Measurements from ENCODE around the gene ELOVL3. TPM values are rescaled to one million over a fixed set of nuclear protein-coding genes. Genes with fewer than 3 reads are reported as not detected.

Gene ELOVL3, protein sequence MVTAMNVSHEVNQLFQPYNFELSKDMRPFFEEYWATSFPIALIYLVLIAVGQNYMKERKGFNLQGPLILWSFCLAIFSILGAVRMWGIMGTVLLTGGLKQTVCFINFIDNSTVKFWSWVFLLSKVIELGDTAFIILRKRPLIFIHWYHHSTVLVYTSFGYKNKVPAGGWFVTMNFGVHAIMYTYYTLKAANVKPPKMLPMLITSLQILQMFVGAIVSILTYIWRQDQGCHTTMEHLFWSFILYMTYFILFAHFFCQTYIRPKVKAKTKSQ
- polyA plus RNA-seq (2013, experiment 1 of 2), result 0.17 TPM
- 0.18 TPM for polyA plus RNA-seq (2013, experiment 2 of 2)

DNA sequence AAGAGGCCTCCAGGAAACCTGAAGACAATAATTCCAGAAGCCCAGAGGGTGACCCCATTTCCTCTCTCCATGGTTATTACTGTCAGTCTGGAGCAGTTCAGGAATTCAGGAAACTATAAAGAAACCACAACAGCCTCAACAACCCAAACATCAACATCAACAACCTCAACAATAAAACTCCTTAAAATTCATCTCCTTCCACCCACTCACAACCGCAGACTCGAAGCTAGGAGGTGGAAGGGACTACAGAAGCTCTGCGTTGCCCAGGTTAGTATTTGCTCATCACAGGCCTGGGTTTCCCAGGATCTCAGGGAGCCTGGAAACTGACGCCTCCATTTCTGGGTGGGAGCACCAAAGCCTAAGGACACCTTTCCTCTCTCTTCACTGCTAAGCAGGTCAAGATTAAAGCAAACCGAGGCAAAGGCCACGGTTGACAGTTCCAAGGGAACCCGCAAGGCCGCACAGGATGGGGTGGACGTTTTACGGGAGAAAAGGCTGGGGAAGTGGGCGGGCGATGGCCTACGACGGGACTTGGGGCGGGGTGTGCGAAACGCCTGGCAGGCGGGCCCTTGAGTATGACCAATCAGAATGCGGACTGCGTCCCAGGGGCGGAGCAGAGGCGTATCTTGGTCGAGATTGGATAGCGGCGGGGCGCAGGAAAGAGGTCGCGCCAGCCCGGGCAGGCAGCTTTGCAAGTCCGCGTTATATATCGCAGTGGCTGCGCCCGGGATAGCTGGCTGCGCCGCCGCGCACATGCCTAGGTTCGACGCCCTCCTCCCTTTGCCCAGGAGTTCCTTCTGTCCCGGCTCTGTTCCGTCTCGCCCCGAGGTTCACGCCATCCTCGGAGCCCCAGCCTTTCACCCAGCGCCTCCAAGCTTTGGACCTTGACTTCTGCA is at the start of gene ELOVL3:
TSS of gene ELOVL3 (plus strand) at position 654 of the 896 bp plus-strand sequence. CDS start 250 bp downstream, outside the sequence.
- H2BK15ac ChIP-seq (ENCODE audit: low read length), result no peak within 1 kb of the TSS
- H3K36me3 ChIP-seq (replicated peaks in 1 of 2; ENCODE audit: control insufficient read depth in 2 of 2, insufficient read depth in 2 of 2, low read length in 2 of 2), result no peaks in the 10 kb centered on the region
- H3K18ac ChIP-seq (ENCODE audit: low read length), result peak within 1 kb of the TSS; percentile 68
- H4K91ac ChIP-seq (ENCODE audit: low read depth, low read length, poor library complexity), result no peak within 1 kb of the TSS
- H2AK5ac ChIP-seq (ENCODE audit: low read depth, low read length), result no peak within 1 kb of the TSS
- peaks cover 5 to 55% (median 50%) of the 10 kb centered on the region in 3 experiments for H3K27me3 ChIP-seq (ENCODE audit: control insufficient read depth in 3 of 3, insufficient read depth in 3 of 3, low read depth in 1 of 3, low read length in 3 of 3)
- H3K27ac ChIP-seq (replicated peaks; ENCODE audit: low read length), result no peak within 1 kb of the TSS
- H3K4me3 ChIP-seq (ENCODE audit: low read length in 2 of 2), result peak within 1 kb of the TSS; percentile 46 to 51
- peaks cover 0 to 3% of the 10 kb centered on the region in 2 donors for H3K9me3 ChIP-seq (replicated peaks in 1 of 2; ENCODE audit: control insufficient read depth in 2 of 2, insufficient read depth in 1 of 2, low read depth in 1 of 2, low read length in 2 of 2)
- no peak within 1 kb of the TSS for H4K8ac ChIP-seq (ENCODE audit: low read depth, low read length)
- peak within 1 kb of the TSS; percentile 46 for H3K4me2 ChIP-seq (ENCODE audit: insufficient read depth, low read length, poor library complexity, severe bottlenecking)
- no peak within 1 kb of the TSS for H2BK12ac ChIP-seq (ENCODE audit: low read length)
- WGBS, 2 donors (ENCODE audit: extremely low coverage in 2 of 2, insufficient read length in 2 of 2, insufficient replicate concordance in 1 of 2), result 100% methylated on average over 1 of the region's 47 CpGs; no CpG with 5 or more reads in 1 of the 2 donors
- peak within 1 kb of the TSS; percentile 17 for H3K9ac ChIP-seq (ENCODE audit: low read depth, low read length, poor library complexity)
- no peak within 1 kb of the TSS for H3K14ac ChIP-seq (ENCODE audit: low read length)
- no peak within 1 kb of the TSS for H3K4ac ChIP-seq (ENCODE audit: low read length)
- H3K79me1 ChIP-seq (ENCODE audit: low read depth, low read length), result no peaks in the 10 kb centered on the region
- peak within 1 kb of the TSS; percentile 89 for H2AFZ ChIP-seq (ENCODE audit: low read length)
- H2BK120ac ChIP-seq (ENCODE audit: low read depth, low read length), result no peak within 1 kb of the TSS
- H2BK5ac ChIP-seq (ENCODE audit: low read length), result no peak within 1 kb of the TSS
- no peak within 1 kb of the TSS for H3K23ac ChIP-seq (ENCODE audit: low read depth, low read length, poor library complexity)
- H3K4me1 ChIP-seq (ENCODE audit: control insufficient read depth in 2 of 2, insufficient read depth in 1 of 2, low read depth in 1 of 2, low read length in 2 of 2), result peaks cover 8 to 10% of the 10 kb centered on the region in 2 donors
- peak; percentile 88 for DNase-seq (ENCODE audit: low spot score)

DNA sequence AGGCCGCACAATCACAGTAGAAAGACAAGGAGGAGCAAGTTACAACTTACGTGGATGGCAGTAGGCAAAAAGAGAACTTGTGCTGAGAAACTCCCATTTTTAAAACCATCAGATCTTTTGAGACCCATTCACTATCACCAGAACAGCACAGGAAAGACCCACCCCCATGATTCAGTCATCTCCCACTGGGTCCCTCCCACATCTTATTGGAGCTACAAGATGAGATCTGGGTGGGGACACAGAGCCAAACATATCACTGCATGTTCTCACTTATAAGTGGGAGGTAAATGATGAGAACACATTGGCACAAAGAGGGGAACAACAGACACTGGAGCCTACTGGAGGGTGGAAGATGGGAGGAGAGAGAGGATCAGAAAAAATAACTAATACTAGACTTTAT is 41.5 kb upstream of the ELOVL3 start:
- Histone ChIP-seq H2AFZ (ENCODE audit: low read length) (no peak overlapping the region), H3K36me3 (replicated peaks in 1 of 2; ENCODE audit: control insufficient read depth in 2 of 2, insufficient read depth in 2 of 2, low read length in 2 of 2) (no peaks in the 10 kb centered on the region), H3K23ac (ENCODE audit: low read depth, low read length, poor library complexity) (no peak overlapping the region), H4K91ac (ENCODE audit: low read depth, low read length, poor library complexity) (no peak overlapping the region), H4K8ac (ENCODE audit: low read depth, low read length) (no peak overlapping the region), H3K27ac (replicated peaks; ENCODE audit: low read length) (no peak overlapping the region), H3K27me3 (ENCODE audit: control insufficient read depth in 3 of 3, insufficient read depth in 3 of 3, low read depth in 1 of 3, low read length in 3 of 3) (no peaks in the 10 kb centered on the region), H3K79me1 (ENCODE audit: low read depth, low read length) (no peaks in the 10 kb centered on the region), H2BK5ac (ENCODE audit: low read length) (no peak overlapping the region), H3K18ac (ENCODE audit: low read length) (no peak overlapping the region), H2BK15ac (ENCODE audit: low read length) (no peak overlapping the region), H3K9me3 (replicated peaks in 1 of 2; ENCODE audit: control insufficient read depth in 2 of 2, insufficient read depth in 1 of 2, low read depth in 1 of 2, low read length in 2 of 2) (peaks cover 7 to 10% of the 10 kb centered on the region in 2 donors), H3K14ac (ENCODE audit: low read length) (no peak overlapping the region), H3K4me3 (ENCODE audit: low read length in 2 of 2) (no peak overlapping the region), H3K4me2 (ENCODE audit: insufficient read depth, low read length, poor library complexity, severe bottlenecking) (no peak overlapping the region), H2BK12ac (ENCODE audit: low read length) (no peak overlapping the region), H3K4me1 (ENCODE audit: control insufficient read depth in 2 of 2, insufficient read depth in 1 of 2, low read depth in 1 of 2, low read length in 2 of 2) (no peaks in the 10 kb centered on the region), H3K4ac (ENCODE audit: low read length) (no peak overlapping the region), H3K9ac (ENCODE audit: low read depth, low read length, poor library complexity) (no peak overlapping the region), H2AK5ac (ENCODE audit: low read depth, low read length) (no peak overlapping the region), H2BK120ac (ENCODE audit: low read depth, low read length) (no peak overlapping the region)
- DNase-seq (ENCODE audit: low spot score), result no peak
- no CpG with 5 or more reads among the region's 2 CpGs for WGBS, 2 donors (ENCODE audit: extremely low coverage in 2 of 2, insufficient read length in 2 of 2, insufficient replicate concordance in 1 of 2)

DNA sequence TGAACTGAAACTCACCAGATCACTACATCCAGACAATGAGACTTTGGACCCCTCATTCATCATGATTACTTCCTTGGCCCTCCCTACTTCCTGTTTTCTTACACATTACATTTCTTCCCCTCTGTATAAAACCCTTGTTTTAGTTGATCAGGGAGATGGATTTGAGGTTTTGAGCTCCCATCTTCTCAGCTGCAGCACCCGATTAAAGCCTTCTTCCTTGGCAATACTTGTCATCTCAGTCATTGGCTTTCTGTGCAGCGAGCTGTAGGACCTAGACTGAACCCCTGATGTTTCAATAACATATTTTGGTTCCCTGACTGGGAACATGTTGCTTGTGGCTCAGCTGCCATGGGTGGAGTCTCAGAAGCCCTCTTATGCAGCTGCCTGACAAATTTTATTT is 40.8 kb upstream of the ELOVL3 start:
- Histone ChIP-seq H3K4me2 (ENCODE audit: insufficient read depth, low read length, poor library complexity, severe bottlenecking) (no peak overlapping the region), H3K4me3 (ENCODE audit: low read length in 2 of 2) (no peak overlapping the region)
- WGBS, 2 donors (ENCODE audit: extremely low coverage in 2 of 2, insufficient read length in 2 of 2, insufficient replicate concordance in 1 of 2), result no CpG with 5 or more reads among the region's 2 CpGs

More for the DNA sequence above, 40.8 kb upstream of the ELOVL3 start:
- H2BK15ac ChIP-seq (ENCODE audit: low read length), result no peak overlapping the region
- no peaks in the 10 kb centered on the region for H3K79me1 ChIP-seq (ENCODE audit: low read depth, low read length)
- no peaks in the 10 kb centered on the region for H3K36me3 ChIP-seq (replicated peaks in 1 of 2; ENCODE audit: control insufficient read depth in 2 of 2, insufficient read depth in 2 of 2, low read length in 2 of 2)
- H3K4ac ChIP-seq (ENCODE audit: low read length), result no peak overlapping the region
- no peak overlapping the region for H4K8ac ChIP-seq (ENCODE audit: low read depth, low read length)
- H3K23ac ChIP-seq (ENCODE audit: low read depth, low read length, poor library complexity), result no peak overlapping the region
- no peak overlapping the region for H2BK5ac ChIP-seq (ENCODE audit: low read length)
- no peak overlapping the region for H3K18ac ChIP-seq (ENCODE audit: low read length)
- H3K9me3 ChIP-seq (replicated peaks in 1 of 2; ENCODE audit: control insufficient read depth in 2 of 2, insufficient read depth in 1 of 2, low read depth in 1 of 2, low read length in 2 of 2), result peaks cover 7 to 10% of the 10 kb centered on the region in 2 donors
- no peak overlapping the region for H4K91ac ChIP-seq (ENCODE audit: low read depth, low read length, poor library complexity)
- no peaks in the 10 kb centered on the region for H3K4me1 ChIP-seq (ENCODE audit: control insufficient read depth in 2 of 2, insufficient read depth in 1 of 2, low read depth in 1 of 2, low read length in 2 of 2)
- H3K9ac ChIP-seq (ENCODE audit: low read depth, low read length, poor library complexity), result no peak overlapping the region
- no peak overlapping the region for H2AK5ac ChIP-seq (ENCODE audit: low read depth, low read length)
- no peak overlapping the region for H3K27ac ChIP-seq (replicated peaks; ENCODE audit: low read length)
- no peak overlapping the region for H3K14ac ChIP-seq (ENCODE audit: low read length)
- no peak for DNase-seq (ENCODE audit: low spot score)
- H2BK12ac ChIP-seq (ENCODE audit: low read length), result no peak overlapping the region
- H2BK120ac ChIP-seq (ENCODE audit: low read depth, low read length), result no peak overlapping the region
- H3K27me3 ChIP-seq (ENCODE audit: control insufficient read depth in 3 of 3, insufficient read depth in 3 of 3, low read depth in 1 of 3, low read length in 3 of 3), result no peaks in the 10 kb centered on the region
- no peak overlapping the region for H2AFZ ChIP-seq (ENCODE audit: low read length)

Data from neuronal stem cell (in vitro differentiated cells).